NCI-H1092 (cell line): ENCODE measurements around the gene HIPK4.
"Not testable (repeated sequence)": the region's sequence is repeated elsewhere in the genome, so short reads cannot be mapped to it uniquely, and the experiment has no call there.

ENCODE experiments used
- DNase-seq: peaks from one replicate; lab custom pipeline; 2025; lab: John Stamatoyannopoulos, UW

HIPK4 gene

GRCh38 chr19:40337594-40337993, 52.4 kb downstream of the HIPK4 start:
- no peak for DNase-seq

- DNase-seq, result no peak
Measured at GRCh38 chr19:40337107-40337506, 52.9 kb downstream of the HIPK4 start.

GRCh38 chr19:40336601-40336900, 53.4 kb downstream of the HIPK4 start:
- no peak for DNase-seq

GRCh38 chr19:40335855-40336600, 54.0 kb downstream of the HIPK4 start:
- DNase-seq, result no peak

- DNase-seq, result no peak
Measured at GRCh38 chr19:40335101-40335500, 54.9 kb downstream of the HIPK4 start.

GRCh38 chr19:40333083-40333482, 56.9 kb downstream of the HIPK4 start:
- DNase-seq, result not testable (repeated sequence)

GRCh38 chr19:40332669-40333068, 57.3 kb downstream of the HIPK4 start:
- no peak for DNase-seq

GRCh38 chr19:40331052-40331451, 58.9 kb downstream of the HIPK4 start:
- no peak for DNase-seq
